Hypothalamus (tissue), 51 donors: ENCODE results near the gene EVC2.
"Not testable (repeated sequence)": the region's sequence is repeated elsewhere in the genome, so short reads cannot be mapped to it uniquely, and the experiment has no call there.

Source experiments
- DNase-seq, 51 donors: peaks; one replicate each; lab custom pipeline; 2025; lab: John Stamatoyannopoulos, UW

EVC2 gene

DNA sequence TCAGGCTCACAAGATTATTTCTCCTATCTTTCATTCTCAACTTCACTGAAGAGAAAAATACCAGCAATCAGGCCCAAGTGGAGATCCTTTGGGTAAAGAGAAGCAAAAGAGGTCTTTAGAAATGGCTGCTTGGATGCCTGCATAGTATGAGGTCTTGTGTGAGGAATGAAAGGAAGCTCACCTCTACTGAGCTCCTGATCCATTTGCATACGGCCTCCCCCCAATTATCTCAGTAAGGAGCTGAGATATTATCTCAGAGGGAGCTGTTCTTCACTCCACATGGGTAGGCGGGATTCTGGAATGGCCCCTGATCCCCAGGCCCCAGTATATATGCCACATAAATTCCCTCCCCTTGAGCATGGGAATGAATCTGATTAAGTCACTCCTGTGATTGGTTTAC is 75.8 kb downstream of the EVC2 start:
- no peak for DNase-seq

DNA sequence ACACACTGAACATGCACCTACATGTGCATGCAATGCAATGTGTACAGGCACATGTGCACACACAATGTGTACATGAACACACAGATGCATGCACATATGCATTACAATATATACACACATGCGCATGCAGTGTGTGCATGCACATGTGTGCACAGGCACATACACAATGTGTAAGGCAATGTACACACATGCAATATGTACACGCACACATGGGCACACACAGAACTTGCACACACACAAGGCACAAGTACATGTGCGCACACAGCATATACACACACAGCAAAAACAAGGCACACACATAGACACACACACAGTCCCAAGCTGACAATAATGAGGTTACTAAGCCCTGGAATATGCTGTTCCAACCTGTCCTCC is 76.3 kb downstream of the EVC2 start:
- DNase-seq, result no peak

DNA sequence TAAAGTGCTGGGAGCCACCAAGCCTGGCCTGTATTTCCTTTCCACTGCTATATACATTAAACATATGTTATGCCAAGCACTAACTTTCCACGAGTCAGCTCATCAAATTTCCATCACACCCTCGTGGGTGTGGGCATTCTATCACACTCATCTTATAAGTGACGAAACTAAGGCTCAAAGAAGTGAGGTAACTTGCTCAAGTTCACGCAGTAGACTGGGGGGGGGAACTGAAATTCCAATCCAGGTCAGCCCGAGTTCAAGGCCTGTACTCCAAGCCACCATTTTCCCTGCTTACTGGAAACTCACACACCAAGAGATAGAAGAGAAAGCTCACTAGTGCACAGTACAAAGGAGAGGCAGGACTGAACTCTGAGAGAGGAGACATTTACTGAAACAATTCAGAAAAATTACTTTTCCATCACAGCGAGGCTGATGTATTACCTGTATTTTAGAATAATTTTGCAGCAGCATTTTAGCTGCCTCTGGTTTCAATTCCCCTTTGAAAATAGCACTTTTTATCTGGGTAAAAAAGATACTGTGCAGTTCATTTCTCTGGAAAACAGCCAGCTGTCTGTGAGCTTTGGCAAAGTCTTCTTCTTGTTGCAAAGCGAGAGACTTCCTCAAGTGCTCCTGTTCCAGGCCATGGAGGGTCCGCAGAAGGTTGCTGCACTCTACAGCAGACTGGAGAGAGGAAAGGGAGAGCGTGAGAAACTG is 76.8 kb downstream of the EVC2 start:
- no peak for DNase-seq

DNA sequence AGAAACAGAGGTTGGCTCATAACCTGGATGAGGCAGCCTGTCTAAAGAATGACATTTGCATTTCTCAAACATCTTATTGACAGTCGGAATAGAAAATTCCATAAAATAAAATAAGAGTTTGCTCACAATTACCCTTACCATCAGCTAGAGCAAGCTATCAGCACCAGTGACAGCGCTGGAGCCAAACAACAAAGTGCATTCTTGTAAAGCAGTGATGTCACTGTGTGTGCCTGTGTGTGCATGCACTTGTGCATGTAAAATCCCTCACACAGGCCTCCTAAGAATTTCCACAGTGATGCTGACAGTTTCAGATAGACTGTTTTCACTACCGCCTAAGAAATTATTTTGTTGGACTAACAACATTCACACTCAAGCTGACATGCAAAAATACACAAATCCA is 77.6 kb downstream of the EVC2 start:
- no peak for DNase-seq

DNA sequence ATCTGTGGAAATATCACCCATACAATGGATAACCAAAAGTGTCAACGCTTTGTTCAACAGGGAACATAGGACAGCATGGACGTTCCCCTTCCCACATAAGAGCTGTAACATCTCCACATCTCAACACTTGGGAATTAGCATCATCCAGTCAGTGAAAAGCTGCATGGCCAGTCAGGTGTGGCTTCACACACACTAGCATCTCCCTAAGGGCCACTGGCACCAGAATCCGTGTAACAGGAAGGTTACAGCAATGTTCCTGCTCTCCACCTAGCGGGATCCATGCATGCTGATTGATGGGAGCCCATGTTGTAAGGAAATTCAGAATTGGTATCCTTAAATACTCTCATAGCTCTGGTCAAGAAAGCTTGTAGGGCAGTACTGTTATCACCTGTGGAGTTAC is 78.8 kb downstream of the EVC2 start:
- no peak for DNase-seq

DNA sequence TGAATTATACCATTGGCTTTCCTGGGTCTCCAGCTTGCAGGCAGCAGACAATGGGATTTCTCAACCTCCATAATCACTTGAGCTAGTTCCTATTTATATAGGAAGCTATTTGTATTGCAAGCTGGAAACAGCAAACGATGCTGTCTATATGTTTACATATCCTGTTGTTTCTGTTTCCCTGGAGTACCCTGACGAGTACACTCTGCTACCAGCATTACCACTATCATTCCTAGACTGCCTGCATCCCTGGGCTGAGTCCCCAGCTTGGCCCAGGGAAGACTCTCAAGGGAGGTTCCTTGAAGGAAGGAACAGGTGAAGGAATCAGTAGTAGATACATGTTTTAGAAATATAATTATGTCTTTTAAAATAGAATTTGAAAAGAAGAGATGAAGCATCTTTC is 81.4 kb downstream of the EVC2 start:
- DNase-seq, result no peak

DNA sequence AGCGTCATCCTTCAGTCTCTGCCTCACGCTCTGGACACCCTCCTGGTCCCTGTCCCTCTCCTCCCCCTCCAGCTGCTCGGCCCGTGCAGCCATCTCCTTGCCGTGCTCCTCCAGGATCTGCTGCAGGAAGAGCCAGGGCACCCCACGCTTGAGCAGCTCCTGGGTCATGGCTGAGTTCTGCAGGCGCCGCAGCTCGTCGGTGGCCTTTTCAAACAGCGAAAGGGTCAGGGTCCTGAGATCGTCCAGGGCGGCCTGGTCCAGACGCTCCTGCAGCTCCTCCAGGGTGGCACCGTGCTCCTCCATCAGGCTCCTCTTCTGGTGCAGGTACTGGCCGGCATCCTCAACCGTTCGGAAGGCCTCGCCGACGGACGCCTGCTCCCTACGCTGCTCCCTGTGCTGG is 85.8 kb downstream of the EVC2 start:
- DNase-seq, result no peak

DNA sequence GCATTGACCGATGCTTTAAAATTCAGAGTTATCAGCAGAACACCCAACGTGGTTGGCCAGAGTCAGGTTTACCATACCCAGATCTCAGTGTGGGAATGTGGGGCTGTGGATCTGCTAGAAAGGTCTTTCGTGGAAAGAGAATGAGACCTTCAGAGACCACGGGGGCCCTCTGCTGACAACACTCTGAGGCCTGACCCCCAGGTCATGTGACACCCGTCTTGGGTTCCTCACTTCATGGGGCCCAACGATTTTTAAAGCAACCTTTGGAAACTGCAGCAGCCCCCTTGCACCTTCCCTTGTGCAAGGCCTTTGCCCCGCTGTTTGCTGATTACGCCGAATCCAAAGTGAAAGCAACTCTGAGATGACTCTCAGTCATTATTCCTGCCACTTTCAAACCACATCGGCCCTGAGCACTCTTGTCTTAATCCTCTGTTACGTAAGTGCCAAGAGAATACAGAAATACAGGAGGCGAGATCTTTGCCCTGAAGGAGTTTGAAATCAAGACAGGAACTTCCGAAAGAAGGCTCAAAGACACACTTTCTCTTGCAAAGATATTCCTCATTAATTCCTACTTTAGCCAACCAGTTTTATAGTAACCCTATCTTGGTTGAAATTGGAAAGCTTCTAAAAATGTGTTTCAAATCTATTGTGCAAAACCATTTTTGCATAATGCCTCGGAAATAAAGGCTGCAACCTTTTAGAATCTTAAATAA is 88.3 kb downstream of the EVC2 start:
- no peak for DNase-seq

DNA sequence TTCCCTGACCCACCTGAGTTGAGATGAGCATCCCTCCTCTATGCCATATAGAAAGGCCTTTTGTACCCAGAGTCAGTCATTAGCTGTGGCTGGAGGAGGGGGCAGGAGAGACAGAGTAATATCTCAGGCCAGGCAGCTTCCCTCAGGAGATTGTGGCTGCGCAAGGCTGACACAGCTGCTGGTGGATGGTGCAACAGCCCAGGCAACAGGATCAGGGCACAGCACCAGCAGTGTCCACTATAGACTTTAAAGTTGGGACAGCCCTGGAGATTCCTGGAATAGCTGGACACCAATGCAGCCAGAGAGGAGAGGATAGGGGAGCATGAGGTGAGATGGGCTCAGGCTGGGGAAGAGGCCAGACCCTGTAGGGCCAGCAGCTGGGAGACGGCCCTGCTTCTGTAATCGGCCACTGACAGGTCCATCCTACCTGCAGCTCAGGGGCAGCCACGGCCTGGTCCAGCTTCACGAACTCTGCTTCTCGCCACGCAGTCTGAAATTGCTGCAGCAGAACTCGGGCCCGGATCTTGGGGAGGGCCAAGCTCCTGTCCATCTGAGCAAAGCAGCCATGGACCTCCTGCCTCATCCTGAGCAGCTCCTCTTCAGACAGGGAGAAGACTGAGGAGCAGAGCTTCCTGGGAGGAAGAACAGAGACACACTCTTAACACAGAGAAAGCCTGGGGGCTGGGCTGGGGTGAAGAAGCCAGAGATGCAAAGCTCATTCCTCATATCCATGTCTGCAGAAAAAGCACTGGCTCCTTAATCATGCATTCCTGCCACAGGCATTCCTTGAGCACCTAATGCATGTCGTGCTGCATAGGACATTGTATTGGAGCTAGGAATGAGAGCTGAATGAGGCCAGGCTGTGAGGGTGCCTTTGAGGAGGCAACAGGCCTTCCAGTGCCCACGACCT is 90.1 kb downstream of the EVC2 start:
- no peak for DNase-seq

GRCh38 chr4:5616331-5616950 is 91.9 kb downstream of the EVC2 start:
- no peak for DNase-seq

DNA sequence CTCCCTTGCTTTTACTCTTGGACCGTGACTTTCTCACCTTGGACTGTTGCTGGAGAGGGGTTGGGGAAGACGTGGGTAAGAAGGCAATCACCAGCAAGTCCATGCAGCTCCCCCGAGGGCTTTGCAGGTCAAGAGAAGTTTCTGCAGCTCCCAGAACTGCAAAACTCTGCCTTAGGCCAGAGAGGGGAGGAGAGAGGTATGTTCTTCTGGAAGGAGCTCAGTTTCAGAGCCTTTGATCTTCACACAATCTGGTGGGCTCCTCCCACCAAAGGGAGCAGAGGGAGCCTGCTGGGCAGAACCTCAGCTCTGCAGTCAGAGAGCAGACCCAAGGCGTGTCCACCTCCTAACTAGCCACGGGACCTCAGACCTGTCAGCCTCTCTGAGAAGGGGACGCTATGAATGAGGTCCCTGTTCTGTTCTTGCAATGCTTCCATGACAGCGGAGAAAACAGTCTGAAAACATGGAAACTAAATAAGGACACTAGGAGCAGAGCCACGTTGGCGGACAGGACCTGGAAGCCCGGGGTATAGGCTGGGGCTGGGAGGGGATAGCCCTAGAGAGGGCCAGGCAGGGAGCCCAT is 92.8 kb downstream of the EVC2 start:
- DNase-seq, result no peak

DNA sequence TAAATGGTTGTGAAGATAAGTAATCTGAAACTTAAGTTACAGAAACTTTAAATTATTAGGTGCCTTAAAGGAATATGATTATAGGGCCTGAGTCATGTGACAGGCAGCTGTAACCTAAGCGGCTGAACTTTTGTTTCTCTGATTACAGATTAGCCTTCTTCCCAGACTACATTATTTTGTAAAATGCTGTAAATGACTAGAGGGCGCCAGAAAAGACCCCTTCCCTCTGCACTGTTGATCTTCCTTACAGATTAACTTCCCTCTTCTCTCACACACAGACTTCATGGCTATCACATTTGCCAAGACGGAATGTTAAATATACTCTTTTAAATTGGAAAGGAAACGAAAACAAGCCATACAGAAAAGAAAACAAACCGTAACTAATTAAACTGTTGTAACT is 96.6 kb downstream of the EVC2 start:
- no peak for DNase-seq

DNA sequence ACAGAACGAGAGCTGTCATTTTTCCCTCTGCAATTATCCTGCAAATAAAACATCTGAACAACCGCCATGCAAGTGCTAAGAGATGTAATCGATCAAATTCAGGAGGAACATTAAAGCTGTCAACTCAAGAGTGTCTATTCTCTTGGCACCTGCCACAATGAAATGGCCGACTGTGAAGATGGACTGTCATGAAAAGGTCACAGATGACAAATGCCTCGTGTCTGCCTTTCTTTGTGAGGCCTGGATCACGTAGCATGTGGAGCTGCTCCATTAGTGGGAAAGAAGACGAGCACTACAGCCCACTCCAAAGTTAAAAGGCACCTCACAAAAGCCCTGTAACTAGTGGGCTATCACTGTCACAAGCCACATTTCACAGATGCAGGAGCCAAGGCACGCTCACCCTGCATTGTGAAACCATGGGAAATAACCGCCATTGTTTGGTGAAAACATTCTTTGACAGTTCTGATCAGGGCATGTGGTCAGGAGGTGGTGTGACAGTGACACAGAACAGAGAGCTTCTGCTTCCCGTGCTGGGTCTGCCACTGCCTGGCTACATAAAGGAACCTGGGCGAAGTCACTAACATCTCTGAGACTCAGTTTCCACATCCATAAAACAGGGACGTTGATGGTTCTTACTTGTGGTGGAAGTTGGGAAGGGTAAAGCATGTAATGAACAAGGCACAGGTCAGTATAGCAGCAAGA is 98.9 kb downstream of the EVC2 start:
- no peak for DNase-seq

GRCh38 chr4:5593828-5594227 is 114.5 kb downstream of the EVC2 start:
- DNase-seq, result not testable (repeated sequence)

- no peak for DNase-seq
Observed at GRCh38 chr4:5592272-5592671, 116.1 kb downstream of the EVC2 start.

- DNase-seq, result no peak
Observed at GRCh38 chr4:5589495-5589894, 118.9 kb downstream of the EVC2 start.

DNA sequence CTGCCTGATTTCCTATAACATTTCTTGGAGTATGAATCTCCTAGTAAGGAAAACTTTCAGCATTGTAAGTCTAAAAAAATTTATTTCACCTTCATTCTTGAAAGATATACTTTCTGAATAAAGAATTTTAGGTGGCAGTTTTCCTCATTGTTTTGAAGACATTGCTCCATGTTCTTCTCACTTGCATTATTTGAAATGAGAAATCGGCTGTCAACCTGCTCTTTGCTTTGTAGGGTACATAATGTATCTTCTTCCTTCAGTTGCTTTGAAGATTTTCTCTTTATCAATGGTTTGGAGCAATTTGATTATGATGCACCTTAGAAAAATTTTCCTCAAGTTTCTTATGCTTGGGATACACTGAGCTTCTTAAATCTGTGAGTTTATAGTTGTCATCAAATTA is 120.3 kb downstream of the EVC2 start:
- DNase-seq, result no peak

DNA sequence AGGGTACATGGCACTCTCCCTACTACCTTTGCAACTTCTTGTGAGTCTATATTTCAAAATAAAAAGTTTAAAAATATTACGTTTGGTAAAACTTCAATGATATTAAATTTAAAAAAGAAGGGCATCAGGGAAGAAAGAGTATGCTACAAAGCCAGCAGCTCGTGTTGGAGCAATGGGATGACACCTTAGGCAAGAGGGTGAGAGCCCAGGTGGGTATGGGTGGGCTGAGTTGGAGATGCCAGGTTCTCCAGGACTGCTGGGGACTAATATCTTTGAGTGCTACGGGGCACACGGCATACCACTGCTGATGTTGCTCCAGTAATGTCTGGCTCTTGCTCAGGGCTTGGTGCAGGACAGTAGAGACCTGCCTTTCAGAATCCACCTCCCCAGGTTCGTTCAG is 132.4 kb downstream of the EVC2 start:
- no peak for DNase-seq

GRCh38 chr4:5574386-5574785 is 134.0 kb downstream of the EVC2 start:
- DNase-seq, result no peak

DNA sequence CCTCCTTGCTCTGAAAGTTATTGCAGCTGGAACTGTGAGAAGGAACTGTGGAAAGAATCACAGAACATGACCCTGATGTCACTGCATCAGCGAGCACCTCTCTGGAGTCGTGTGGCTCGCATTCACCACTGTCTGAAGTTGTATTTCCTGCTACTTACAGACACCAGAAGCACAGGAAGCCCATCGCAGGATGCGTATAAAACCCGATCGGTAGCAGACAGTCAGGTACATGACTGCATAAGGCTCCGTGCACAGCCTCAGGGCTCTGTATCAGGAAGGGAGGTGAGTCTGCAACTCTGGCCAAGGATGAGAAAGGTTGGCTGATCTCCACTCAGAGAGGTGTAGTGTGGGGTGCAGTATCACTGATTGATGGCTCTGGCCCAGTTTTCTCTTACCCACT is 134.4 kb downstream of the EVC2 start:
- no peak for DNase-seq
